Measurements from ENCODE around the gene PPP1R11. TPM values are rescaled to one million over a fixed set of nuclear protein-coding genes. Genes with fewer than 3 reads are reported as not detected.

Gene PPP1R11
- total RNA-seq, 1 experiment from 2014 or later = 35.5 TPM

- Histone ChIP-seq H3K9me3 (no peaks in the 10 kb centered on the region), H3K4me3 (ENCODE audit: low read depth, low read length) (no peak overlapping the region), H3K36me3 (ENCODE audit: control insufficient read depth, insufficient read depth, low read length) (no peaks in the 10 kb centered on the region), H3K27me3 (replicated peaks; ENCODE audit: control insufficient read depth, insufficient read depth, low read length) (no peaks in the 10 kb centered on the region), H3K4me1 (peaks cover 23% of the 10 kb centered on the region)
- ChIA-PET POLR2A (no interaction called here), CTCF (interaction anchor here (1.0 kb wide), 1 partner anchor 8 kb away, joined by 8 read pairs; no protein-coding TSS in a partner anchor)
- no TSS peak for BruUV-seq (replicated peaks)
- intact Hi-C loops (cut with micrococcal nuclease; ENCODE audit: unreplicated experiment) = no loop called here
- no peak for DNase-seq
- Mint-ChIP-seq H3K4me1 (ENCODE audit: low read depth, unreplicated experiment) (peaks cover 22% of the 10 kb centered on the region), H3K27me3 (ENCODE audit: insufficient read depth, unreplicated experiment) (no peaks in the 10 kb centered on the region), H3K27ac (ENCODE audit: unreplicated experiment) (no peak overlapping the region), H3K4me3 (ENCODE audit: unreplicated experiment) (no peak overlapping the region), H3K36me3 (ENCODE audit: insufficient read depth, unreplicated experiment) (no peaks in the 10 kb centered on the region), H3K9me3 (ENCODE audit: unreplicated experiment) (no peaks in the 10 kb centered on the region)
- TF ChIP-seq CTCF (IDR thresholded peaks at IDR 0.05; ENCODE audit: insufficient read depth in 1 of 2, low read depth in 1 of 2, low read length in 1 of 2, severe bottlenecking in 1 of 2, unreplicated experiment in 1 of 2) = no peak
Measured at GRCh38 chr6:30111266-30111856, 44.4 kb downstream of the PPP1R11 start.

- H3K4me1 Mint-ChIP-seq (ENCODE audit: low read depth, unreplicated experiment) = peaks cover 22% of the 10 kb centered on the region
- H3K4me3 Mint-ChIP-seq (ENCODE audit: unreplicated experiment) = no peak overlapping the region
- H3K27ac Mint-ChIP-seq (ENCODE audit: unreplicated experiment) = no peak overlapping the region
- no peaks in the 10 kb centered on the region for H3K27me3 Mint-ChIP-seq (ENCODE audit: insufficient read depth, unreplicated experiment)
- BruUV-seq (replicated peaks) = TSS peak; percentile 74
- no peak for DNase-seq
- intact Hi-C loops (cut with micrococcal nuclease; ENCODE audit: unreplicated experiment) = no loop called here
- Histone ChIP-seq H3K4me3 (ENCODE audit: low read depth, low read length) (no peak overlapping the region), H3K4me1 (peaks cover 23% of the 10 kb centered on the region), H3K36me3 (ENCODE audit: control insufficient read depth, insufficient read depth, low read length) (no peaks in the 10 kb centered on the region), H3K9me3 (no peaks in the 10 kb centered on the region), H3K27me3 (replicated peaks; ENCODE audit: control insufficient read depth, insufficient read depth, low read length) (no peaks in the 10 kb centered on the region)
- CTCF ChIA-PET = interaction anchor here (0.6 to 1.8 kb wide), 3 partner anchors 9 to 328 kb away, joined by 3 to 8 read pairs (median 5); no protein-coding TSS in a partner anchor
- TF ChIP-seq CTCF (IDR thresholded peaks at IDR 0.05; ENCODE audit: insufficient read depth in 1 of 2, low read depth in 1 of 2, low read length in 1 of 2, severe bottlenecking in 1 of 2, unreplicated experiment in 1 of 2) = no peak
- no peaks in the 10 kb centered on the region for H3K9me3 Mint-ChIP-seq (ENCODE audit: unreplicated experiment)
- POLR2A ChIA-PET = no interaction called here
- H3K36me3 Mint-ChIP-seq (ENCODE audit: insufficient read depth, unreplicated experiment) = no peaks in the 10 kb centered on the region
Measured at GRCh38 chr6:30112402-30112994, 45.5 kb downstream of the PPP1R11 start.

GRCh38 chr6:30113003-30113759 is 46.2 kb downstream of the PPP1R11 start, which contains the start of gene TRIM31:
TSS of gene TRIM31 (minus strand) at chr6:30113090. CDS start at chr6:30112805, 285 bp downstream.
- H3K27me3 Mint-ChIP-seq (ENCODE audit: insufficient read depth, unreplicated experiment) = no peaks in the 10 kb centered on the region
- Histone ChIP-seq H3K36me3 (ENCODE audit: control insufficient read depth, insufficient read depth, low read length) (no peaks in the 10 kb centered on the region), H3K4me3 (ENCODE audit: low read depth, low read length) (no peak within 1 kb of the TSS), H3K9me3 (no peaks in the 10 kb centered on the region), H3K27me3 (replicated peaks; ENCODE audit: control insufficient read depth, insufficient read depth, low read length) (no peaks in the 10 kb centered on the region), H3K4me1 (peaks cover 23% of the 10 kb centered on the region)
- no peak within 1 kb of the TSS for H3K27ac Mint-ChIP-seq (ENCODE audit: unreplicated experiment)
- no peak for TF ChIP-seq CTCF (IDR thresholded peaks at IDR 0.05; ENCODE audit: insufficient read depth in 1 of 2, low read depth in 1 of 2, low read length in 1 of 2, severe bottlenecking in 1 of 2, unreplicated experiment in 1 of 2)
- H3K9me3 Mint-ChIP-seq (ENCODE audit: unreplicated experiment) = no peaks in the 10 kb centered on the region
- no peak within 1 kb of the TSS for H3K4me3 Mint-ChIP-seq (ENCODE audit: unreplicated experiment)
- intact Hi-C loops (cut with micrococcal nuclease; ENCODE audit: unreplicated experiment) = no loop called here
- peaks cover 28% of the 10 kb centered on the region for H3K4me1 Mint-ChIP-seq (ENCODE audit: low read depth, unreplicated experiment)
- ChIA-PET POLR2A (no interaction called here), CTCF (interaction anchor here (0.6 to 1.8 kb wide), 2 partner anchors 18 to 327 kb away, joined by 3 to 5 read pairs; no protein-coding TSS in a partner anchor)
- BruUV-seq (replicated peaks) = no TSS peak
- no peak for DNase-seq
- no peaks in the 10 kb centered on the region for H3K36me3 Mint-ChIP-seq (ENCODE audit: insufficient read depth, unreplicated experiment)

Data from Caco-2 (cell line).